Left kidney (tissue), 2 donors: Measurements from ENCODE around the gene TFPI. TPM values are rescaled to one million over a fixed set of nuclear protein-coding genes. Genes with fewer than 3 reads are reported as not detected.

ENCODE experiments used
- DNase-seq: peaks from one replicate; pipeline ENCODE4 v3.0.0-alpha.2; 2013
- polyA plus RNA-seq: library from polyadenylated mRNA; unstranded; fragments of 120-200 nt; gene quantifications from one replicate; pipeline ENCODE4 v1.2.1, GENCODE V29; 2013; ENCODE audit not compliant: insufficient read length

Gene TFPI
- polyA plus RNA-seq, 1 donor, result 39.0 TPM

GRCh38 chr2:187505065-187505672 lies 49.1 kb downstream of the TFPI start:
- DNase-seq, result no peak

GRCh38 chr2:187504312-187504921 lies 49.8 kb downstream of the TFPI start:
- no peak for DNase-seq

GRCh38 chr2:187503700-187504099 lies 50.5 kb downstream of the TFPI start:
- DNase-seq, result no peak

- no peak for DNase-seq
Observed at GRCh38 chr2:187502467-187502866, 51.8 kb downstream of the TFPI start.

GRCh38 chr2:187500585-187501359 lies 53.5 kb downstream of the TFPI start:
- no peak for DNase-seq

GRCh38 chr2:187499941-187500532 lies 54.2 kb downstream of the TFPI start:
- DNase-seq, result peak; percentile 46

- DNase-seq, result no peak
Observed at GRCh38 chr2:187497858-187498463, 56.3 kb downstream of the TFPI start.

- no peak for DNase-seq
Observed at GRCh38 chr2:187497140-187497539, 57.1 kb downstream of the TFPI start.

GRCh38 chr2:187495324-187495723 lies 58.9 kb downstream of the TFPI start:
- DNase-seq, result no peak

- no peak for DNase-seq
Observed at GRCh38 chr2:187493877-187494568, 60.2 kb downstream of the TFPI start.

- DNase-seq, result no peak
Observed at GRCh38 chr2:187493180-187493579, 61.1 kb downstream of the TFPI start.

- no peak for DNase-seq
Observed at GRCh38 chr2:187486241-187486640, 68.0 kb downstream of the TFPI start.

- DNase-seq, result no peak
Observed at GRCh38 chr2:187485523-187485922, 68.7 kb downstream of the TFPI start.

- DNase-seq, result no peak
Observed at GRCh38 chr2:187483537-187483936, 70.7 kb downstream of the TFPI start.

- DNase-seq, result no peak
Observed at GRCh38 chr2:187482796-187483195, 71.4 kb downstream of the TFPI start.

GRCh38 chr2:187481543-187481942 lies 72.7 kb downstream of the TFPI start:
- no peak for DNase-seq

GRCh38 chr2:187478719-187479118 lies 75.5 kb downstream of the TFPI start:
- no peak for DNase-seq

- no peak for DNase-seq
Observed at GRCh38 chr2:187477051-187477450, 77.2 kb downstream of the TFPI start.

- DNase-seq, result no peak
Observed at GRCh38 chr2:187475499-187476248, 78.6 kb downstream of the TFPI start.

- DNase-seq, result no peak
Observed at GRCh38 chr2:187470698-187471097, 83.5 kb downstream of the TFPI start.

- no peak for DNase-seq
Observed at GRCh38 chr2:187469538-187469937, 84.7 kb downstream of the TFPI start.
